GM12878 (cell line): ENCODE results near the gene SLC35E3. TPM values are rescaled to one million over a fixed set of nuclear protein-coding genes. Genes with fewer than 3 reads are reported as not detected.

Source experiments
- ATAC-seq: fragments of 200-7000 bp; cut with Tn5 transposase; 3 replicates; pipeline ENCODE4 v1.9.1; 2020; ENCODE audit warnings: mild to moderate bottlenecking, moderate library complexity
- BruUV-seq: library from RNA; stranded (reverse); fragments of 400-500 nt; replicated peaks from 2 replicates; lab custom pipeline; 2021; lab: Mats Ljungman, UMichigan
- CTCF ChIA-PET: fragments of 300-600 bp; sonication (Branson Sonifier 250); formaldehyde crosslinking; extraction: SDS; loops from one replicate; lab custom pipeline; 2021; ENCODE audit warnings: inconsistent platforms; lab: Yijun Ruan, JAX
- POLR2A ChIA-PET: fragments of 350-600 bp; formaldehyde crosslinking; extraction: SDS; loops from one replicate; lab custom pipeline; 2021; ENCODE audit warnings: inconsistent platforms; lab: Charles Lee
- RAD21 ChIA-PET: fragments of 300-600 bp; sonication (Branson Sonifier 250); formaldehyde crosslinking; loops from one replicate; lab custom pipeline; 2023; ENCODE audit warnings: antibody characterized with exemption; ENCODE audit not compliant: unreplicated experiment; lab: Charles Lee
- SMC1A ChIA-PET: fragments of 300-600 bp; sonication (Branson Sonifier 250); formaldehyde crosslinking; loops from one replicate; lab custom pipeline; 2023; ENCODE audit not compliant: unreplicated experiment, uncharacterized antibody; lab: Charles Lee
- DNase-seq: peaks from one replicate; pipeline ENCODE4 v3.0.0-alpha.2; 2011; ENCODE audit warnings: low read depth, low spot score
- FAIRE-seq: peaks from 3 replicates; lab custom pipeline; 2011; peaks lifted over from hg19 to GRCh38; lab: Jason Lieb, UNC
- H2AFZ ChIP-seq: 2 replicates; pipeline ENCODE4 v1.6.0; 2011; ENCODE audit warnings: low read depth, low read length, control low read depth; ENCODE audit not compliant: control insufficient read depth
- H3K27ac ChIP-seq: 2 replicates; pipeline ENCODE4 v1.5.1; 2011; ENCODE audit warnings: control low read depth; ENCODE audit not compliant: control insufficient read depth, insufficient read depth
- H3K27me3 ChIP-seq, 2 experiments: replicated peaks in 1 of 2; 2 replicates each; pipeline versions ENCODE4 v1.6.0 to v1.6.1; 2011; ENCODE audit warnings: low read length in 1 of 2; ENCODE audit not compliant: control insufficient read depth in 2 of 2, insufficient read depth in 2 of 2
- H3K36me3 ChIP-seq, 2 experiments: 2 replicates each; pipeline ENCODE4 v1.5.1; 2011; ENCODE audit warnings: low read length in 1 of 2; ENCODE audit not compliant: control insufficient read depth in 2 of 2, insufficient read depth in 2 of 2
- H3K4me1 ChIP-seq: 2 replicates; pipeline ENCODE4 v1.6.1; 2011; ENCODE audit warnings: mild to moderate bottlenecking, low read length, moderate library complexity, mixed read lengths; ENCODE audit not compliant: control insufficient read depth, insufficient read depth
- H3K4me2 ChIP-seq: 2 replicates; pipeline ENCODE4 v1.6.0; 2011; ENCODE audit warnings: control low read depth; ENCODE audit not compliant: control insufficient read depth, insufficient read depth
- H3K4me3 ChIP-seq: fragments of 200-600 bp; sonication (generic); 2 replicates; pipeline ENCODE4 v1.5.1; 2016
- H3K79me2 ChIP-seq: 2 replicates; pipeline ENCODE4 v1.6.0; 2011; ENCODE audit warnings: low read length; ENCODE audit not compliant: control insufficient read depth, insufficient read depth
- H3K9ac ChIP-seq: 2 replicates; pipeline ENCODE4 v1.8.0; 2011; ENCODE audit warnings: low read length, control low read depth, mixed read lengths; ENCODE audit not compliant: control insufficient read depth, insufficient read depth
- H3K9me3 ChIP-seq: replicated peaks from 3 replicates; pipeline ENCODE4 v1.5.1; 2011; ENCODE audit warnings: mild to moderate bottlenecking, low read length; ENCODE audit not compliant: control insufficient read depth, insufficient read depth
- H4K20me1 ChIP-seq: 2 replicates; pipeline ENCODE4 v1.6.0; 2011; ENCODE audit not compliant: control insufficient read depth, insufficient read depth
- ATF7 ChIP-seq: fragments of 450-650 bp; IDR thresholded peaks from 2 replicates; pipeline ENCODE4 v1.6.1; 2016; ENCODE audit warnings: low read depth, mild to moderate bottlenecking
- BMI1 ChIP-seq: fragments of 450-650 bp; IDR thresholded peaks from 2 replicates; pipeline ENCODE4 v1.6.1; 2016; ENCODE audit warnings: mild to moderate bottlenecking, moderate library complexity, borderline replicate concordance
- CHD1 ChIP-seq: IDR thresholded peaks from 2 replicates; pipeline ENCODE4 v1.6.1; 2012; ENCODE audit warnings: low read depth, low read length, improper control_type of control experiment
- CREM ChIP-seq: IDR thresholded peaks from 2 replicates; pipeline ENCODE4 v1.6.1; 2014; ENCODE audit warnings: antibody characterized with exemption, low read depth
- CTCF ChIP-seq, 3 experiments: IDR thresholded peaks in 2 of 3; conservative IDR thresholded peaks in 1 of 3; 2 replicates each; pipeline ENCODE4 v1.5.1; 2011; ENCODE audit warnings: low read depth in 3 of 3, low read length in 3 of 3, mild to moderate bottlenecking in 3 of 3, control low read depth in 2 of 3, moderate library complexity in 2 of 3, inconsistent platforms in 1 of 3, mixed read lengths in 1 of 3; ENCODE audit not compliant: control insufficient read depth in 2 of 3, insufficient read depth in 1 of 3; ENCODE audit errors: extremely low read depth in 1 of 3
- EED ChIP-seq: sonication (generic); IDR thresholded peaks from 2 replicates; pipeline ENCODE4 v1.6.1; 2016; ENCODE audit warnings: antibody characterized with exemption, low read depth
- EGR1 ChIP-seq, 2 experiments: IDR thresholded peaks; 1 replicate in 1 of 2; 2 replicates in 1 of 2; pipeline ENCODE4 v1.6.1; 2011 to 2012; ENCODE audit warnings: low read depth in 2 of 2, low read length in 2 of 2, borderline replicate concordance in 1 of 2, mild to moderate bottlenecking in 1 of 2, moderate library complexity in 1 of 2
- GABPA ChIP-seq: IDR thresholded peaks from 2 replicates; pipeline ENCODE4 v1.6.1; 2014; ENCODE audit warnings: antibody characterized with exemption, low read depth, mild to moderate bottlenecking, inconsistent platforms
- JUNB ChIP-seq: IDR thresholded peaks from 2 replicates; pipeline ENCODE4 v1.6.1; 2016; ENCODE audit warnings: antibody characterized with exemption, mild to moderate bottlenecking
- NBN ChIP-seq: fragments of 450-650 bp; IDR thresholded peaks from 2 replicates; pipeline ENCODE4 v1.6.1; 2016
- NR2C2 ChIP-seq: IDR thresholded peaks from 2 replicates; pipeline ENCODE4 v1.6.1; 2011; ENCODE audit warnings: borderline replicate concordance, low read depth; ENCODE audit not compliant: control insufficient read depth, insufficient read length
- PAX5 ChIP-seq: IDR thresholded peaks from 2 replicates; pipeline ENCODE4 v1.6.1; 2011; ENCODE audit warnings: low read depth, low read length, borderline replicate concordance
- POLR2A ChIP-seq: IDR thresholded peaks from 2 replicates; pipeline ENCODE4 v1.6.1; 2011; ENCODE audit warnings: low read depth, mild to moderate bottlenecking, low read length
- POLR2AphosphoS5 ChIP-seq: IDR thresholded peaks from 2 replicates; pipeline ENCODE4 v1.6.1; 2011; ENCODE audit warnings: mild to moderate bottlenecking, low read length, inconsistent platforms
- SKIL ChIP-seq: fragments of 450-650 bp; IDR thresholded peaks from 2 replicates; pipeline ENCODE4 v1.6.1; 2017; ENCODE audit warnings: mild to moderate bottlenecking, low read depth, inconsistent platforms; ENCODE audit not compliant: poor library complexity, severe bottlenecking
- SMARCA5 ChIP-seq: fragments of 450-650 bp; IDR thresholded peaks from 2 replicates; pipeline ENCODE4 v1.6.1; 2017; ENCODE audit warnings: mild to moderate bottlenecking
- SP1 ChIP-seq: IDR thresholded peaks from one replicate; pipeline ENCODE4 v1.6.1; 2011; ENCODE audit warnings: low read depth, low read length
- STAT1 ChIP-seq: fragments of 450-650 bp; conservative IDR thresholded peaks from 2 replicates; pipeline ENCODE4 v1.6.1; 2014; ENCODE audit warnings: antibody characterized with exemption, mild to moderate bottlenecking
- TBL1XR1 ChIP-seq: IDR thresholded peaks from 2 replicates; pipeline ENCODE4 v1.6.1; 2012; ENCODE audit warnings: low read depth, low read length, improper control_type of control experiment
- TCF3 ChIP-seq: IDR thresholded peaks from 2 replicates; pipeline ENCODE4 v1.6.1; 2012; ENCODE audit warnings: low read depth, mild to moderate bottlenecking, low read length, borderline replicate concordance; ENCODE audit not compliant: insufficient read depth
- ZSCAN29 ChIP-seq: fragments of 450-650 bp; IDR thresholded peaks from 2 replicates; pipeline ENCODE4 v1.6.1; 2017; ENCODE audit warnings: mild to moderate bottlenecking, moderate library complexity
- WGBS: methylation state at CpG from one replicate; pipeline ENCODE4 v1.1.6; 2016; ENCODE audit warnings: low lambda C conversion rate; ENCODE audit not compliant: insufficient replicate concordance, insufficient coverage; ENCODE audit errors: missing lambda C conversion rate; 5-methylcytosine and 5-hydroxymethylcytosine counted together
- in situ Hi-C: fragments of 300-500 bp; cut with MboI; formaldehyde crosslinking; loops from 9 replicates; pipeline ENCODE4 v1.14.3; 2018; ENCODE audit warnings: mixed read lengths
- intact Hi-C: fragments of 100-400 bp; cut with micrococcal nuclease; formaldehyde crosslinking; loops from one replicate; pipeline ENCODE4 v1.14.2; 2022; ENCODE audit not compliant: unreplicated experiment
- polyA plus RNA-seq, 11 experiments: library from polyadenylated mRNA; depleted of rRNA in 4 of 11; unstranded in 6 of 11; stranded (reverse) in 5 of 11; fragments of >200 nt; fragmentation: Nextera tagmentation in 4 of 11; fragmentation: Illumina TruSeq in 1 of 11; extraction: Ambion mirVana in 4 of 11; extraction: Trizol in 1 of 11; gene quantifications; 1 replicate in 1 of 11; 2 replicates in 10 of 11; pipeline versions ENCODE4 v1.2.1 to v1.2.3, GENCODE V29; 2011 to 2016; ENCODE audit warnings: inconsistent platforms in 2 of 11, missing spikeins in 2 of 11, low read depth in 1 of 11
- total RNA-seq, 4 experiments: library from RNA; depleted of rRNA in 3 of 4; stranded (reverse); fragments of >200 nt in 3 of 4; fragmentation: Illumina TruSeq in 1 of 4; extraction: Trizol in 1 of 4; gene quantifications; 2 replicates each; pipeline versions ENCODE4 v1.2.1 to v1.2.3, GENCODE V29; 2013 to 2021

SLC35E3 gene
- total and polyA plus RNA-seq, 10 of the 15 experiments (the other 5 are each of a cell fraction or from before 2014, with no cell fraction given): 3.6 to 19.8 (median 6.1) TPM

GRCh38 chr12:68808388-68809189 lies 62.6 kb downstream of the SLC35E3 start:
- intact Hi-C loops: loop anchor here (1.0 to 5.0 kb wide), 6 partner anchors 62 to 476 kb away; partner anchors contain the start of genes MDM1, NUP107, RAP1B and SLC35E3
- Histone ChIP-seq H3K9me3 (peaks cover 2% of the 10 kb centered on the region; the same call in 1 of the 3 replicates), H3K4me1 (no peaks in the 10 kb centered on the region; the same call in 1 of the 2 replicates), H3K9ac (peak overlapping the region; percentile 100), H3K4me2 (peak overlapping the region; percentile 87), H3K4me3 (peak overlapping the region; percentile 83), H3K27me3 (no peaks in the 10 kb centered on the region), H3K27ac (peak overlapping the region; percentile 100), H3K36me3 (peaks cover 0 to 11% of the 10 kb centered on the region in 2 experiments; a peak in 1 of 4 replicates), H2AFZ (peak overlapping the region; percentile 52), H4K20me1 (no peaks in the 10 kb centered on the region), H3K79me2 (peaks cover 55% of the 10 kb centered on the region)
- ChIA-PET SMC1A (interaction anchor here (0.7 to 2.4 kb wide), 11 partner anchors 8 to 434 kb away, joined by 3 to 13 read pairs (median 3); partner anchors contain the start of gene SLC35E3), POLR2A (interaction anchor here (0.6 to 2.5 kb wide), 18 partner anchors 8 to 1539 kb away, joined by 3 to 8 read pairs (median 4); partner anchors contain the start of genes CAND1, RAP1B and SLC35E3), RAD21 (interaction anchor here (0.9 to 3.2 kb wide), 12 partner anchors 9 to 491 kb away, joined by 3 to 25 read pairs (median 4); partner anchors contain the start of gene SLC35E3), CTCF (interaction anchor here (0.7 to 2.7 kb wide), 9 partner anchors 10 to 572 kb away, joined by 3 to 17 read pairs (median 3); partner anchors contain the start of gene SLC35E3)
- BruUV-seq: no TSS peak
- DNase-seq: peak; percentile 90
- peak; percentile 77 for ATAC-seq
- in situ Hi-C loops: no loop called here
- WGBS: 1% methylated on average over 31 of the region's 61 CpGs
- FAIRE-seq: peak; percentile 79
- TF ChIP-seq POLR2A (peak; percentile 70), ZSCAN29 (peak; percentile 54; the same call in 1 of the 2 replicates), CREM (peak; percentile 78; the same call in 1 of the 2 replicates), ATF7 (peak; percentile 80), SMARCA5 (peak; percentile 73), SP1 (peak; percentile 73), CTCF (IDR thresholded peaks at IDR 0.05 in 2 of 3, conservative IDR thresholded peaks at IDR 0.05 in 1 of 3; ENCODE audit: control insufficient read depth in 2 of 3, extremely low read depth in 1 of 3, insufficient read depth in 1 of 3, low read depth in 3 of 3, low read length in 3 of 3) (no peak), TBL1XR1 (peak; percentile 92), EED (peak; percentile 87), SKIL (peak; percentile 99), BMI1 (no peak), STAT1 (no peak), NBN (peak; percentile 89), JUNB (peak; percentile 47; the same call in 1 of the 2 replicates), TCF3 (peak; percentile 98), NR2C2 (no peak), POLR2AphosphoS5 (peak; percentile 99), PAX5 (peak; percentile 92), GABPA (0 out of 2 replicates have a peak, but pooled peaks have one; percentile 40), CHD1 (peak; percentile 96), EGR1 (IDR thresholded peaks at IDR 0.05; ENCODE audit: borderline replicate concordance in 1 of 2, low read depth in 2 of 2, low read length in 2 of 2) (0 out of 3 replicates have a peak, but pooled peaks of 1 of the 2 experiments have one; percentile 4)
